H9 (cell line): Measurements from ENCODE around the gene SPRY4. TPM values are rescaled to one million over a fixed set of nuclear protein-coding genes. Genes with fewer than 3 reads are reported as not detected.
"Not testable (repeated sequence)": the region's sequence is repeated elsewhere in the genome, so short reads cannot be mapped to it uniquely, and the experiment has no call there.

Source experiments
- DNase-seq: peaks from one replicate; pipeline ENCODE4 v3.0.0-alpha.2; 2017
- H2AFZ ChIP-seq: one replicate; pipeline ENCODE4 v1.6.1; 2013; ENCODE audit warnings: mild to moderate bottlenecking, low read length, control low read depth, moderate library complexity
- H2AK5ac ChIP-seq: 2 replicates; pipeline ENCODE4 v1.6.1; 2013; ENCODE audit warnings: low read length, control low read depth, mixed read lengths; ENCODE audit not compliant: insufficient read length
- H2BK120ac ChIP-seq: one replicate; pipeline ENCODE4 v1.6.1; 2013; ENCODE audit warnings: low read depth, mild to moderate bottlenecking, low read length, control low read depth, inconsistent platforms; ENCODE audit not compliant: poor library complexity, severe bottlenecking
- H2BK12ac ChIP-seq: 2 replicates; pipeline ENCODE4 v1.6.1; 2013; ENCODE audit warnings: low read length, control low read depth, mixed read lengths, low read depth; ENCODE audit not compliant: insufficient read length
- H2BK15ac ChIP-seq: 2 replicates; pipeline ENCODE4 v1.6.1; 2013; ENCODE audit warnings: low read depth, low read length, control low read depth
- H2BK20ac ChIP-seq: one replicate; pipeline ENCODE4 v1.6.1; 2013; ENCODE audit warnings: low read depth, mild to moderate bottlenecking, low read length, control low read depth, inconsistent platforms; ENCODE audit not compliant: poor library complexity, severe bottlenecking
- H2BK5ac ChIP-seq: 2 replicates; pipeline ENCODE4 v1.6.1; 2013; ENCODE audit warnings: low read length, control low read depth, mixed read lengths; ENCODE audit not compliant: insufficient read length
- H3K14ac ChIP-seq: 2 replicates; pipeline ENCODE4 v1.6.1; 2013; ENCODE audit warnings: low read length, control low read depth; ENCODE audit not compliant: insufficient read depth
- H3K18ac ChIP-seq: 2 replicates; pipeline ENCODE4 v1.6.1; 2013; ENCODE audit warnings: low read depth, mild to moderate bottlenecking, mixed read lengths, low read length, control low read depth; ENCODE audit not compliant: insufficient read length
- H3K23ac ChIP-seq: 2 replicates; pipeline ENCODE4 v1.6.1; 2013; ENCODE audit warnings: low read length, control low read depth, mixed read lengths, low read depth; ENCODE audit not compliant: insufficient read length
- H3K23me2 ChIP-seq: 2 replicates; pipeline ENCODE4 v1.6.1; 2013; ENCODE audit warnings: low read depth, mild to moderate bottlenecking, mixed read lengths, low read length, control low read depth; ENCODE audit not compliant: insufficient read length, poor library complexity, severe bottlenecking
- H3K27ac ChIP-seq: 2 replicates; pipeline ENCODE4 v1.5.1; 2013; ENCODE audit warnings: low read length, control low read depth, mixed read lengths, low read depth; ENCODE audit not compliant: insufficient read length
- H3K27me3 ChIP-seq: 2 replicates; pipeline ENCODE4 v1.6.1; 2013; ENCODE audit warnings: low read length, control low read depth, inconsistent platforms; ENCODE audit not compliant: insufficient read depth
- H3K4ac ChIP-seq: 2 replicates; pipeline ENCODE4 v1.6.1; 2013; ENCODE audit warnings: low read depth, mild to moderate bottlenecking, control low read depth, inconsistent platforms, low read length, moderate library complexity
- H3K4me1 ChIP-seq: 2 replicates; pipeline ENCODE4 v1.6.1; 2013; ENCODE audit warnings: low read length, control low read depth, inconsistent platforms; ENCODE audit not compliant: insufficient read depth
- H3K4me2 ChIP-seq: 2 replicates; pipeline ENCODE4 v1.6.1; 2013; ENCODE audit warnings: low read length, control low read depth, mixed read lengths; ENCODE audit not compliant: insufficient read length, insufficient read depth
- H3K56ac ChIP-seq: 2 replicates; pipeline ENCODE4 v1.6.1; 2013; ENCODE audit warnings: low read depth, mild to moderate bottlenecking, mixed read lengths, low read length, control low read depth; ENCODE audit not compliant: insufficient read length
- H3K79me1 ChIP-seq: 2 replicates; pipeline ENCODE4 v1.6.1; 2013; ENCODE audit warnings: low read depth, mild to moderate bottlenecking, moderate library complexity, low read length, control low read depth, inconsistent platforms; ENCODE audit not compliant: insufficient read depth, poor library complexity, severe bottlenecking
- H3K79me2 ChIP-seq: 2 replicates; pipeline ENCODE4 v1.6.1; 2013; ENCODE audit warnings: low read length, control low read depth, inconsistent platforms; ENCODE audit not compliant: insufficient read depth
- H3K9ac ChIP-seq: 2 replicates; pipeline ENCODE4 v1.6.1; 2013; ENCODE audit warnings: low read length, control low read depth, mixed read lengths; ENCODE audit not compliant: insufficient read length; ENCODE audit errors: extremely low read depth
- H3K9me3 ChIP-seq: one replicate; pipeline ENCODE4 v1.6.1; 2013; ENCODE audit warnings: low read depth, low read length, inconsistent platforms; ENCODE audit not compliant: control insufficient read depth
- H3T11ph ChIP-seq: one replicate; pipeline ENCODE4 v1.6.1; 2013; ENCODE audit warnings: mild to moderate bottlenecking, low read length, control low read depth, inconsistent platforms
- H4K20me1 ChIP-seq: one replicate; pipeline ENCODE4 v1.6.1; 2013; ENCODE audit not compliant: control insufficient read depth, insufficient read length, insufficient read depth
- H4K5ac ChIP-seq: 2 replicates; pipeline ENCODE4 v1.6.1; 2013; ENCODE audit warnings: low read depth, mild to moderate bottlenecking, mixed read lengths, low read length, control low read depth; ENCODE audit not compliant: insufficient read length
- H4K8ac ChIP-seq: replicated peaks from 2 replicates; pipeline ENCODE4 v1.6.1; 2013; ENCODE audit warnings: low read length, control low read depth, mixed read lengths, low read depth; ENCODE audit not compliant: insufficient read length
- H4K91ac ChIP-seq: 2 replicates; pipeline ENCODE4 v1.6.1; 2013; ENCODE audit warnings: low read depth, mild to moderate bottlenecking, moderate library complexity, mixed read lengths, low read length, control low read depth; ENCODE audit not compliant: insufficient read length
- H3K27ac Mint-ChIP-seq, 3 experiments: 2 replicates in 2 of 3; 3 replicates in 1 of 3; pipeline ENCODE4 v1.8.0; 2020 to 2021; ENCODE audit warnings: mixed read lengths in 3 of 3, mild to moderate bottlenecking in 1 of 3, moderate library complexity in 1 of 3
- H3K27me3 Mint-ChIP-seq: 2 replicates; pipeline ENCODE4 v1.8.0; 2021; ENCODE audit warnings: low read depth, mild to moderate bottlenecking, moderate library complexity, mixed read lengths
- H3K36me3 Mint-ChIP-seq, 3 experiments: 2 replicates in 2 of 3; 3 replicates in 1 of 3; pipeline ENCODE4 v1.8.0; 2020 to 2021; ENCODE audit warnings: low read depth in 3 of 3, mixed read lengths in 3 of 3; ENCODE audit not compliant: insufficient read depth in 1 of 3
- H3K4me1 Mint-ChIP-seq, 2 experiments: 2 replicates each; pipeline ENCODE4 v1.8.0; 2020; ENCODE audit warnings: mixed read lengths in 2 of 2
- H3K4me3 Mint-ChIP-seq, 2 experiments: 2 replicates in 1 of 2; 3 replicates in 1 of 2; pipeline ENCODE4 v1.8.0; 2020 to 2021; ENCODE audit warnings: mild to moderate bottlenecking in 2 of 2, mixed read lengths in 2 of 2, moderate library complexity in 1 of 2
- H3K9me3 Mint-ChIP-seq, 2 experiments: 2 replicates in 1 of 2; 3 replicates in 1 of 2; pipeline ENCODE4 v1.8.0; 2020; ENCODE audit warnings: mild to moderate bottlenecking in 2 of 2, mixed read lengths in 2 of 2, moderate library complexity in 1 of 2
- WGBS: extraction: QIAGEN DNeasy Blood & Tissue Kit; methylation state at CpG from one replicate; pipeline ENCODE4 v1.1.7; 2013; ENCODE audit warnings: missing lambda C conversion rate, low lambda C conversion rate, mixed read lengths; ENCODE audit not compliant: insufficient read length; ENCODE audit errors: extremely low coverage; 5-methylcytosine and 5-hydroxymethylcytosine counted together
- total RNA-seq: library from RNA; stranded (reverse); gene quantifications from 2 replicates; pipeline ENCODE4 v1.2.1, GENCODE V29; 2021
- TF ChIP-seq, protein P1 (sequence below): fragments of 200-600 bp; sonication (generic); conservative IDR thresholded peaks from 3 replicates; pipeline ENCODE4 v1.8.0; 2021; ENCODE audit warnings: antibody characterized with exemption, mild to moderate bottlenecking

The SPRY4 gene
- total RNA-seq, 1 experiment from 2014 or later: 92.4 TPM

DNA sequence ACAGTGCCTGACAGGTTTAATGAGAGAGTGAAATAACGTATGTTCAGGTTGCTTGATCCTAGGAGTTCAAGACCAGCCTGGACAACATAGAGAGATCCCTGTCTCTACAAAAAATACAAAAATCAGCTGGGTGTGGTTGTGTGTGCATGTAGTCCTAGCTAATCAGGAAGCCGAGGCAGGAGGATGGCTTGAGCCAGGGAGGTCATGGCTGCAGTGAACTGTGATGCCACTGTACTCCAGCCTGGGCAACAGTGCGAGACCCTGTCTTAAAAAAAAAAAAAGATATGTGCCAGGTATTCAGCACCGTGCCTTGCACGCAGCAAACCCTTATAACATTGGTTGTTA lies 38.8 kb upstream of the SPRY4 start:
- Mint-ChIP-seq H3K27ac (peak overlapping the region; percentile 83 to 100 (median 88); a peak in 6 of 7 replicates), H3K4me3 (no peak overlapping the region), H3K36me3 (no peaks in the 10 kb centered on the region; a peak in 2 of 7 replicates), H3K4me1 (peaks cover 42 to 60% of the 10 kb centered on the region in 2 experiments), H3K9me3 (no peaks in the 10 kb centered on the region; a peak in 1 of 5 replicates), H3K27me3 (peaks cover 2% of the 10 kb centered on the region; the same call in 1 of the 2 replicates)
- Histone ChIP-seq H4K5ac (peak overlapping the region; percentile 60), H3K79me2 (no peaks in the 10 kb centered on the region), H4K20me1 (no peaks in the 10 kb centered on the region), H3T11ph (peak overlapping the region; percentile 29), H4K91ac (peak overlapping the region; percentile 70), H3K4ac (no peak overlapping the region; the same call in 1 of the 2 replicates), H3K27ac (peak overlapping the region; percentile 97), H3K27me3 (no peaks in the 10 kb centered on the region), H2AFZ (no peak overlapping the region), H3K14ac (no peak overlapping the region), H3K9ac (no peak overlapping the region), H2AK5ac (peak overlapping the region; percentile 68), H3K79me1 (no peaks in the 10 kb centered on the region), H3K4me2 (no peak overlapping the region), H2BK15ac (no peak overlapping the region), H2BK12ac (no peak overlapping the region), H3K9me3 (no peaks in the 10 kb centered on the region), H3K56ac (no peak overlapping the region), H2BK20ac (no peak overlapping the region), H3K4me1 (peaks cover 14% of the 10 kb centered on the region), H2BK120ac (no peak overlapping the region), H3K23me2 (no peaks in the 10 kb centered on the region), H4K8ac (no peak overlapping the region), H3K18ac (peak overlapping the region; percentile 84), H3K23ac (no peak overlapping the region), H2BK5ac (no peak overlapping the region)
- TF ChIP-seq, protein P1, sequence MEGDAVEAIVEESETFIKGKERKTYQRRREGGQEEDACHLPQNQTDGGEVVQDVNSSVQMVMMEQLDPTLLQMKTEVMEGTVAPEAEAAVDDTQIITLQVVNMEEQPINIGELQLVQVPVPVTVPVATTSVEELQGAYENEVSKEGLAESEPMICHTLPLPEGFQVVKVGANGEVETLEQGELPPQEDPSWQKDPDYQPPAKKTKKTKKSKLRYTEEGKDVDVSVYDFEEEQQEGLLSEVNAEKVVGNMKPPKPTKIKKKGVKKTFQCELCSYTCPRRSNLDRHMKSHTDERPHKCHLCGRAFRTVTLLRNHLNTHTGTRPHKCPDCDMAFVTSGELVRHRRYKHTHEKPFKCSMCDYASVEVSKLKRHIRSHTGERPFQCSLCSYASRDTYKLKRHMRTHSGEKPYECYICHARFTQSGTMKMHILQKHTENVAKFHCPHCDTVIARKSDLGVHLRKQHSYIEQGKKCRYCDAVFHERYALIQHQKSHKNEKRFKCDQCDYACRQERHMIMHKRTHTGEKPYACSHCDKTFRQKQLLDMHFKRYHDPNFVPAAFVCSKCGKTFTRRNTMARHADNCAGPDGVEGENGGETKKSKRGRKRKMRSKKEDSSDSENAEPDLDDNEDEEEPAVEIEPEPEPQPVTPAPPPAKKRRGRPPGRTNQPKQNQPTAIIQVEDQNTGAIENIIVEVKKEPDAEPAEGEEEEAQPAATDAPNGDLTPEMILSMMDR: no peak
- WGBS: no CpG with 5 or more reads among the region's 5 CpGs
- no peak for DNase-seq

DNA sequence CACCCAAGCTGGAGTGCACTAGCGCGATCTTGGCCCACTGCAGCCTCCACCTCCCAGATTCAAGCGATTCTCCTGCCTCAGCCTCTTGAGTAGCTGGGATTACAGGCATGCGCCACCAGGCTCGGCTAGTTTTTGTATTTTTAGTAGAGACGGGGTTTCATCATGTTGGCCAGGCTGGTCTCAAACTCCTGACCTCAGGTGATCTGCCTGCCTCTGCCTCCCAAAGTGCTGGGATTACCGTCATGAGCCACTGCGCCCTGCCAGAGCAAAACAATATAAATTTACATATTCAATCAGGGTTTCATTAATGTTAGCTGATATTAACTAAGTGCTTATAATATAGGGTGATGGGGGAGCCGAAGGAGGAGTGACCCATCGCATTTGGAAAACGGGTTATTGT lies 37.4 kb upstream of the SPRY4 start:
- Mint-ChIP-seq H3K4me3 (0 out of 5 replicates have a peak overlapping the region, but pooled peaks of 1 of the 2 experiments have one; percentile 6), H3K27ac (peak overlapping the region; percentile 98 to 100 (median 99); a peak in 6 of 7 replicates), H3K4me1 (peaks cover 52 to 68% of the 10 kb centered on the region in 2 experiments), H3K27me3 (peaks cover 12% of the 10 kb centered on the region)
- not testable (repeated sequence) for H3K4ac ChIP-seq, H4K5ac ChIP-seq, H3K36me3 Mint-ChIP-seq, H4K8ac ChIP-seq, H3K23ac ChIP-seq, H3K56ac ChIP-seq, H3K9me3 ChIP-seq, H2AK5ac ChIP-seq, H2BK20ac ChIP-seq, H3K27me3 ChIP-seq, H3K9ac ChIP-seq, H3K9me3 Mint-ChIP-seq, H2BK12ac ChIP-seq, H3T11ph ChIP-seq, H2AFZ ChIP-seq, H4K20me1 ChIP-seq, H3K79me1 ChIP-seq, H3K14ac ChIP-seq, DNase-seq, H3K4me2 ChIP-seq, H3K23me2 ChIP-seq, H3K79me2 ChIP-seq, H2BK120ac ChIP-seq, H4K91ac ChIP-seq, H2BK15ac ChIP-seq
- peak overlapping the region; percentile 35 for H2BK5ac ChIP-seq
- peaks cover 20% of the 10 kb centered on the region for H3K4me1 ChIP-seq
- WGBS: no CpG with 5 or more reads among the region's 11 CpGs
- H3K18ac ChIP-seq: peak overlapping the region; percentile 75
- peak overlapping the region; percentile 97 for H3K27ac ChIP-seq
